Lower leg skin (tissue), 4 donors: ENCODE measurements around the gene ADGRG3. TPM values are rescaled to one million over a fixed set of nuclear protein-coding genes. Genes with fewer than 3 reads are reported as not detected.

Source experiments
- DNase-seq, 2 donors: peaks; one replicate each; pipeline ENCODE4 v3.0.0-alpha.2; 2019; ENCODE audit warnings: low spot score in 2 of 2
- H3K4me3 ChIP-seq: fragments of 200-600 bp; sonication (generic); 2 replicates; pipeline ENCODE4 v1.5.1; 2017; ENCODE audit warnings: mild to moderate bottlenecking, low read depth; ENCODE audit not compliant: poor library complexity, severe bottlenecking
- CTCF ChIP-seq, 3 donors: fragments of 450-650 bp; IDR thresholded peaks; one replicate each; pipeline ENCODE4 v1.5.1; 2016; ENCODE audit warnings: antibody characterized with exemption in 3 of 3, mild to moderate bottlenecking in 3 of 3, moderate library complexity in 2 of 3
- POLR2A ChIP-seq, 2 donors: fragments of 450-650 bp; IDR thresholded peaks; one replicate each; pipeline ENCODE4 v1.6.1; 2016 to 2017; ENCODE audit warnings: antibody characterized with exemption in 2 of 2, mild to moderate bottlenecking in 1 of 2, moderate library complexity in 1 of 2
- WGBS, 2 donors: methylation state at CpG; one replicate each; pipeline ENCODE4 v1.1.5; 2018; 5-methylcytosine and 5-hydroxymethylcytosine counted together
- intact Hi-C: fragments of 100-400 bp; cut with DNase I; formaldehyde crosslinking; loops from one replicate; pipeline ENCODE4 v1.15.0; 2023; ENCODE audit warnings: low total_unique reads
- total RNA-seq, 4 donors: library from RNA; depleted of rRNA; stranded (reverse); fragments of >200 nt; gene quantifications; one replicate each; pipeline ENCODE4 v1.1.0, GENCODE V29; 2016

ADGRG3 gene
- total RNA-seq, 4 donors from 2014 or later, result 0.25 to 7.3 (median 1.1) TPM

- TF ChIP-seq CTCF (IDR thresholded peaks at IDR 0.05) (no peak), POLR2A (IDR thresholded peaks at IDR 0.05) (no peak)
Observed at GRCh38 chr16:57732714-57733113, 64.6 kb downstream of the ADGRG3 start.

GRCh38 chr16:57734308-57734924 lies 66.3 kb downstream of the ADGRG3 start:
- 45 to 47% methylated on average over 19 to 20 of the region's 20 CpGs for WGBS, 2 donors
- intact Hi-C loops, result no loop called here
- TF ChIP-seq CTCF (IDR thresholded peaks at IDR 0.05), result no peak
- TF ChIP-seq POLR2A (IDR thresholded peaks at IDR 0.05), result no peak
- H3K4me3 ChIP-seq, result peak overlapping the region; percentile 61
- DNase-seq, result no peak

More at GRCh38 chr16:57732714-57733113, 64.6 kb downstream of the ADGRG3 start:
- H3K4me3 ChIP-seq, result no peak overlapping the region
- no peak for DNase-seq
- WGBS, 2 donors, result 59 to 72% methylated on average over 2 of the region's 2 CpGs
- intact Hi-C loops, result no loop called here

GRCh38 chr16:57734925-57735754 lies 67.0 kb downstream of the ADGRG3 start:
- 1% methylated on average over 38 to 43 of the region's 45 CpGs for WGBS, 2 donors
- peak overlapping the region; percentile 61 for H3K4me3 ChIP-seq
- TF ChIP-seq POLR2A (IDR thresholded peaks at IDR 0.05) (no peak), CTCF (IDR thresholded peaks at IDR 0.05) (no peak)
- intact Hi-C loops, result no loop called here
- DNase-seq, result peak; percentile 100

- peak within 1 kb of the TSS; percentile 61 for H3K4me3 ChIP-seq
- TF ChIP-seq POLR2A (IDR thresholded peaks at IDR 0.05) (no peak), CTCF (IDR thresholded peaks at IDR 0.05) (peak in 1 of 3 donors; percentile 9)
- peak in 1 of 2 donors; percentile 88 for DNase-seq
- WGBS, 2 donors, result 1% methylated on average over 35 of the region's 35 CpGs
- intact Hi-C loops, result no loop called here
Observed at GRCh38 chr16:57735755-57736418, 67.8 kb downstream of the ADGRG3 start, which contains the start of gene KATNB1. Gene KATNB1, plus strand, starts transcription at chr16:57735770. Its CDS starts 1,474 bp downstream, at chr16:57737244.

GRCh38 chr16:57736419-57737351 lies 68.6 kb downstream of the ADGRG3 start:
- DNase-seq, result peak in 1 of 2 donors; percentile 90
- intact Hi-C loops, result no loop called here

More at GRCh38 chr16:57736419-57737351, 68.6 kb downstream of the ADGRG3 start:
- peak overlapping the region; percentile 58 for H3K4me3 ChIP-seq
- WGBS, 2 donors, result 10 to 11% methylated on average over 23 of the region's 23 CpGs
- TF ChIP-seq CTCF (IDR thresholded peaks at IDR 0.05) (no peak), POLR2A (IDR thresholded peaks at IDR 0.05) (no peak)
